Stimulated activated CD4-positive, alpha-beta T cell treated with anti-CD3 and anti-CD28 coated beads, TNF-alpha, amount 100 ng/mL, for 4 hours (primary cell): ENCODE results near the gene INSR.
"Not testable (repeated sequence)": the region's sequence is repeated elsewhere in the genome, so short reads cannot be mapped to it uniquely, and the experiment has no call there.

Source experiments
- DNase-seq, 3 experiments: peaks; one replicate each; pipeline ENCODE4 v3.0.0-alpha.2; 2020; ENCODE audit warnings: low read depth in 3 of 3

The INSR gene

GRCh38 chr19:7293762-7294557 lies at the start of gene INSR:
INSR (minus strand) TSS chr19:7294414; CDS start chr19:7293891, 523 bp downstream.
- DNase-seq: peak in 2 of 3 experiments; percentile 26 to 47

GRCh38 chr19:7342143-7342542 lies 47.9 kb upstream of the INSR start:
- DNase-seq: no peak

GRCh38 chr19:7340959-7341837 lies 47.0 kb upstream of the INSR start:
- DNase-seq: peak; percentile 71 to 84 (median 72)

GRCh38 chr19:7337380-7338194 lies 43.4 kb upstream of the INSR start:
- no peak for DNase-seq

- no peak for DNase-seq
Measured at GRCh38 chr19:7336321-7336973, 42.2 kb upstream of the INSR start.

GRCh38 chr19:7333198-7334118 lies 39.2 kb upstream of the INSR start:
- DNase-seq: no peak

GRCh38 chr19:7331446-7331845 lies 37.2 kb upstream of the INSR start:
- no peak for DNase-seq

GRCh38 chr19:7328647-7329046 lies 34.4 kb upstream of the INSR start:
- no peak for DNase-seq

GRCh38 chr19:7327802-7328201 lies 33.6 kb upstream of the INSR start:
- DNase-seq: no peak

- no peak for DNase-seq
Measured at GRCh38 chr19:7326105-7326877, 32.1 kb upstream of the INSR start.

- no peak for DNase-seq
Measured at GRCh38 chr19:7318176-7318575, 24.0 kb upstream of the INSR start.

GRCh38 chr19:7312816-7313215 lies 18.6 kb upstream of the INSR start:
- DNase-seq: no peak

GRCh38 chr19:7311911-7312310 lies 17.7 kb upstream of the INSR start:
- no peak for DNase-seq

- DNase-seq: not testable (repeated sequence)
Measured at GRCh38 chr19:7308327-7308726, 14.1 kb upstream of the INSR start.

- no peak for DNase-seq
Measured at GRCh38 chr19:7307590-7308218, 13.5 kb upstream of the INSR start.

- no peak for DNase-seq
Measured at GRCh38 chr19:7304200-7304599, 10.0 kb upstream of the INSR start.

- DNase-seq: no peak
Measured at GRCh38 chr19:7303470-7303869, 9.3 kb upstream of the INSR start.

- DNase-seq: no peak
Measured at GRCh38 chr19:7301525-7301924, 7.3 kb upstream of the INSR start.

- DNase-seq: no peak
Measured at GRCh38 chr19:7297742-7298141, 3.5 kb upstream of the INSR start.
